Testis (tissue), 2 donors: ENCODE measurements around the gene CORO7.

Experiments
- POLR2A ChIP-seq: fragments of 450-650 bp; IDR thresholded peaks from one replicate; pipeline ENCODE4 v1.6.1; 2017; ENCODE audit warnings: antibody characterized with exemption, mild to moderate bottlenecking, moderate library complexity
- TF ChIP-seq, protein P1 (sequence below), 3 experiments: fragments of 450-650 bp in 2 of 3; fragments of 200-600 bp in 1 of 3; sonication (generic) in 1 of 3; IDR thresholded peaks; one replicate each; pipeline ENCODE4 v1.5.1; 2016 to 2019; ENCODE audit warnings: antibody characterized with exemption in 3 of 3, mild to moderate bottlenecking in 2 of 3, moderate library complexity in 1 of 3

DNA sequence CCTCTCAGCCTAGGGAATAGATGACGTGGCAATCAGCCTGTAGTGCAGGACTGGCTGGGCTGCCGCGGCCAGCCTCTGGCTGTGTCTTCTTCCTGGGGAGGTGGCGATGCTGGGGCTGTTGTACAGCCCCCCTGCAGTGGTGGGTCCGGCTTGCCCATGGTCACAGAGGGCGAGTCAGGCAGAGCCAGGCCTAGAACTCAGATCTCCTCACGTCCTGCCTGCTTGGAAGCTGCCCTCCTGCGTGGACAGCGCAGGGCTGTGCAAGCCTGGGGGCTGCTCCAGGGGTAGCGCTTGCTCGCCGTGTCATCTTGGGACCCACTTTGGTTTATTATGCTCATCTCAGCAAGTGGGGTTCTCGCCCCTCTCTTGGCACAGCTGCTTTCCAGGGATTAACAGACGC, 38.7 kb upstream of the CORO7 start:
- TF ChIP-seq POLR2A = no peak
- TF ChIP-seq, protein P1, sequence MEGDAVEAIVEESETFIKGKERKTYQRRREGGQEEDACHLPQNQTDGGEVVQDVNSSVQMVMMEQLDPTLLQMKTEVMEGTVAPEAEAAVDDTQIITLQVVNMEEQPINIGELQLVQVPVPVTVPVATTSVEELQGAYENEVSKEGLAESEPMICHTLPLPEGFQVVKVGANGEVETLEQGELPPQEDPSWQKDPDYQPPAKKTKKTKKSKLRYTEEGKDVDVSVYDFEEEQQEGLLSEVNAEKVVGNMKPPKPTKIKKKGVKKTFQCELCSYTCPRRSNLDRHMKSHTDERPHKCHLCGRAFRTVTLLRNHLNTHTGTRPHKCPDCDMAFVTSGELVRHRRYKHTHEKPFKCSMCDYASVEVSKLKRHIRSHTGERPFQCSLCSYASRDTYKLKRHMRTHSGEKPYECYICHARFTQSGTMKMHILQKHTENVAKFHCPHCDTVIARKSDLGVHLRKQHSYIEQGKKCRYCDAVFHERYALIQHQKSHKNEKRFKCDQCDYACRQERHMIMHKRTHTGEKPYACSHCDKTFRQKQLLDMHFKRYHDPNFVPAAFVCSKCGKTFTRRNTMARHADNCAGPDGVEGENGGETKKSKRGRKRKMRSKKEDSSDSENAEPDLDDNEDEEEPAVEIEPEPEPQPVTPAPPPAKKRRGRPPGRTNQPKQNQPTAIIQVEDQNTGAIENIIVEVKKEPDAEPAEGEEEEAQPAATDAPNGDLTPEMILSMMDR (IDR thresholded peaks at IDR 0.05) = no peak
